Central memory CD4-positive, alpha-beta T cell (primary cell): ENCODE results near the gene HTN3.
"Not testable (repeated sequence)": the region's sequence is repeated elsewhere in the genome, so short reads cannot be mapped to it uniquely, and the experiment has no call there.

Experiments used
- DNase-seq: peaks from one replicate; pipeline ENCODE4 v3.0.0; 2022
- total RNA-seq, 3 experiments: gene quantifications; one replicate each; lab custom pipeline; 2026; lab: John Stamatoyannopoulos, UW

The HTN3 gene
- total RNA-seq: 0 reads per million in 3 experiments

DNA sequence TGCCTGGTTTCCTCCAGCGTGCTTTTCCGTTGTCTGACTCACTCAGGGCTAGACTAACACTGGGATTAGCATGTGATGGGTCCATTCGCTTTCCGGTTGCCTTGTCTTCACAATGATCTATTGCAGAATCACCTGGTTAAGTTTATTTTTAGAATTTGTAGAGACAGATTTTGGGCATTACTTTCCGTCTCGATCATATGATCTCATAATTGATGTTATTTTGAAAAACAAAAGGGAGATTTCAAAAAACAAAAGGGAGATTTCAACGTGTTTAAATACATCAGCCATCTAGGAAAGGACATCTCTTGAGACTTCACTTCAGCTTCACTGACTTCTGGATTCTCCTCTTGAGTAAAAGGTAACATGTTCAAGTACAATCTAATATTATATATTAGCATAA is at the start of gene HTN3:
HTN3 (plus strand) TSS at position 301 of the 400 bp plus-strand sequence. CDS start 2,282 bp downstream, outside the sequence.
- DNase-seq: not testable (repeated sequence)

DNA sequence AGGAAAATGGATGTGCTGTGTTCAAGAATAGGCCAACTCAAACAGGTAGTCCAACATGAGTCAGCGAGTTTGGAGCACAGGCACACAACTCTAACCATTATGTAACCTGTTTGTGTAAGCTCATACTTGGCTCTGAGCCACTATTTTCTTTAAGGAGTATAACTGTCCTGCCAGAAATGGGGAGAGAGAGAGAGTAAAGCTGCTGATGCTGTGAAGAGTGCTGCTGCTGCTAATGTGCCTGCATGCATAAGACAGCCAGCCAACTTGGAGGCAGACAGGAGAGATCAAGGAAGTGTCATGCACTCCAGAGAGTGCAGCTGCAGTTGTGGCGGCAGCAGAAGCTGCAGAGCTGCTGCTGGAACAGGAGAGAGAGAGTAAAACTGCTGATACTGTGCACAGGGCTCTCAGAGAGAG is 44.2 kb upstream of the HTN3 start:
- DNase-seq: no peak

DNA sequence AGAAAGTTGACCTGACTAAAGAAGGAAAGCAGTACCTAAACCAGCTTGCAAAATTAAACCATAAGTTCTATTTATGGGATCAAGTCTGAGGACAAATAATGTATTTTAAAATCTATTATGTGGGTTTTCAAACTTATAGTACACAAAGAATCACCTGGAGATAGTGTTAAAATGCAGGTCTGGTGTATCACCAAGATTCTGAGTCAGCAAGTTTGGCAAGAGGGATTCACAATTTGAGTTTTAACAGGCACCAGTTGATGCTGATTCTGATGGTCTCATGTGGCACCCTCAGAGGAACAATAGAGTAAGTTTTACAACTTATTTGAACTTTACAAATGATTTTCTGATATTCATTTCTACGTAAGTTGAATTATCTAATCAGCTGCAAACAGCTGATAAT is 41.6 kb upstream of the HTN3 start:
- DNase-seq: no peak

DNA sequence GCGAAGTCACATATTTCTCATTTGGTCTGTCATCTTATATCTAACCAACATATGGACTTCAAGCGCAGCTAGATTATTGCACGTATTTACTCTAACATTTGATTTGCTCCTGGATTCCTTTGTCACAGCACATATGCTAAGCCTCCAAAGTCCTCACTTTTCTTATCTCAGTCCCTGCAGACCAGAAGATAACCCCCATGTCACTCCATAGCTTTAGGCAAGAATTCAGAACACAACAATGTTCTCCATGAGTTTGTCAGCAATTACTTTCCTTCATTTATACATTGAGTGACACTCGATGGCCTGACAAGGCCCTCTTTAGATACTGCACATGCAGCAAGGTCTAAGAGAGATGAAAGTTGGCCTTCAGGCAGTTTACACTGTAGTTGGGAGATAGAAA is 37.2 kb upstream of the HTN3 start:
- no peak for DNase-seq

DNA sequence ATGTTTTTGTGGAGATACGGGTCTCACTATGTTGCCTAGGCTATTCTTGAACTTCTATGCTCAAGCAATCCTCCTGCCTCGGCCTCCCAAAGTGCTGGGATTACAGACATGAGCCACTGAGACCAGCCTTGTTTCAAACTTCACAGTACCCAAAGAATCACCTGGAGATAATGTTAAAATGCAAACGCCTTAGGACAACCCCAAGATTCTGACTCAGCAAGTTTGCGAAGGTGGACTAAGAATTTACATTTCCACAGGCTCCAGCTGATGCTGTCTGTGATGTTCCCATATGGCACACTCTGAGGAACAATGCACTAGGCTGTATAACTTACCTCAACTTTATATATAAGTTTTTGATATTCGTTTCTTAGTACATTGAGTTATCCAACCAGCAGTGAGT is 33.5 kb upstream of the HTN3 start:
- no peak for DNase-seq

DNA sequence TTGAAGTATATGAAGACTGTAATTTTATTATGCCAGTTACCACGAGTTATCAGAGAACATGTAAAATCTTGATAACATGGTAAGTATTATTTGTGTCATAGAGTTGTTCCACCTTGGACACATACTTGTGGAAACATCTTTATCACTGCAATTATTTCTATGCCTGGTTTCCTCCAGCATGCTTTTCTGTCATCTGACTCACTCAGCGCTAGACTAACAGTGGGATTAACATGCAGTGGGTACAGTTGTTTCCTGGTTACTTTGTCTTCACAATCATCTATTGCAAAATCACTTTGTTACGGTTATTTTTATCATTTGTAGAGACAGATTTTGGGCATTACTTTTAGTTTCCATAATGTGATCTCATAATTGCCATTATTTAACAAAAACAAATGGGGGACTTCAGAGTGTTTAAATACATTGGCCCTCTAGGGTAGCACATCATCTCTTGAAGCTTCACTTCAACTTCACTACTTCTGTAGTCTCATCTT is 32.7 kb upstream of the HTN3 start, which contains the start of gene STATH:
STATH (plus strand) TSS at position 441 of the 491 bp plus-strand sequence. CDS start 2,472 bp downstream, outside the sequence.
- no peak for DNase-seq

DNA sequence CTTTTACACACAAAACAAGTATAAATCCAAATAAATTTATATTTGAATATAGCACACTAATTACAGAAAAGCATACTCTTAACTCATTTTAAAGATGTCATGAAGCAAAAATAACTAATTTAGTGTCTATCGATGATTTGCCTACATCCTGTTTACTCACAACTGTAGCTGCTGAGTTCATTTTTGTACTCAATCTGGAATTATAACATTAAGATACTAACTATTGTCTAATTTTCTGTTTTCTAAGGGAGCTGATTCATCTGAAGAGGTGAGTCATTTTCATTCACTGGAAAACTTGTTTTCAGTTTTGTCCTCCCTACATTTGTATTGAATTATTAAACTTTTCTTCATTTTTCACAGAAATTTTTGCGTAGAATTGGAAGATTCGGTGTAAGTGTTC is 28.8 kb upstream of the HTN3 start:
- no peak for DNase-seq

DNA sequence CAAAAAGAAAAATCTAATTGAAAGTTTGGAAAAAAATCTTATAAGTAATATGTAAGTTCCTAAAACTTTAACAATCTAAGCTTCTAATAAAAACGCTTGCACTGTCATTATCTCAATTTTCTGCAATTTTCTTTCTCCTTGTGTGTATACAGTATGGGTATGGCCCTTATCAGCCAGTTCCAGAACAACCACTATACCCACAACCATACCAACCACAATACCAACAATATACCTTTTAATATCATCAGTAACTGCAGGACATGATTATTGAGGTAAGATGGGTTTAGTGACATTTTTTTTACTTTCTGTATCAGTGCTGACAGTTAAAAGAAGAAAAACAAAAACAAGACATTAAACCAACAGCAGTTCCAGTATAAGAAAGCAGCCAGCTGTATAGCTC is 27.5 kb upstream of the HTN3 start:
- no peak for DNase-seq

DNA sequence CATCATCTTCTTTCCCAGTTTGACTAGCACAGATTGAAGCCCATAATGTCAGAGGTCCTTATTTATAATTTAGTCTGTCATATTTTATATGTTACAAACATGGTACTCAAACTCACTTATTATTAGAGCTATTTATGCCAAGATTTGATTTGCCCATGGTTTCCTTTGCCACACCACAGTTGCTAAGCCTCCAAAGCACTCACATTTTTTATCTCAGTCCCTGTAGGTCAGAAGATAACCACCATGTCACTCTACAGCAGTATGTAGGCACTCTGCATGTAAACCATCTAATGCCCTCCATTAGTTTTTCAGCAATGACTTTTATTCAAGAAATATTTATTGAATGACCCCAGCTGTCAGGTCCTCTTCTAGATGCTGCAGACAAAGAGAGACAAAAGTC is 25.8 kb upstream of the HTN3 start:
- no peak for DNase-seq

DNA sequence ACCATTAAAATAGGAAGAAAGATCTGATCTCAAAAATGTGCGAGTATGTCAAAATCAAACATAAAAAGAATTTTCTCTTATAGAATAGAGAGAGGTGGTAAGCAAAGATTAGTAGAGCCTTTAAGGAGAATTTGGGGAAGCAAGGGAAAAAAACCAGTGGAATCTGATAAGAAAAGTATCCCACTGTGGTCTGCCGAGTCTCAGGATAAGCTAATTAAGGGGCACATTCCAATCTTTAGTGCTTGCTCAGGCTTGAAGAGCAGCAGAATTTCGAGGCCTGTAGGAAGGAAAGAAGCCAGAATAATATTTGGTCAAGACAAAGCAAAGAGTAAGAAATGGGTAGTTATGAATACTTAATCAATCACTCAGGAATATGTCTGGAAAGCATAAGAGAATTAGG is 19.5 kb upstream of the HTN3 start:
- no peak for DNase-seq

DNA sequence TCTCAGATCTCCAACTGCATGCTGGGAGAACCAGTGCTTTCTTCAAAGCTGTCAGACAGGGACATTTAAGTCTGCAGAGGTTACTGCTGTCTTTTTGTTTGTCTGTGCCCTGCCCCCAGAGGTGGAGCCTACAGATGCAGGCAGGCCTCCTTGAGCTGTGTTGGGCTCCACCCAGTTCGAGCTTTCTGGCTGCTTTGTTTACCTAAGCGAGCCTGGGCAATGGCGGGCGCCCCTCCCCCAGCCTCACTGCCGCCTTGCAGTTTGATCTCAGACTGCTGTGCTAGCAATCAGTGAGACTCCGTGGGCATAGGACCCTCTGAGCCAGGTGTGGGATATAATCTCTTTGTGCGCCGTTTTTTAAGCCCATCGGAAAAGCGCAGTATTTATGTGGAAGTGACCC is 9.3 kb upstream of the HTN3 start:
- not testable (repeated sequence) for DNase-seq

DNA sequence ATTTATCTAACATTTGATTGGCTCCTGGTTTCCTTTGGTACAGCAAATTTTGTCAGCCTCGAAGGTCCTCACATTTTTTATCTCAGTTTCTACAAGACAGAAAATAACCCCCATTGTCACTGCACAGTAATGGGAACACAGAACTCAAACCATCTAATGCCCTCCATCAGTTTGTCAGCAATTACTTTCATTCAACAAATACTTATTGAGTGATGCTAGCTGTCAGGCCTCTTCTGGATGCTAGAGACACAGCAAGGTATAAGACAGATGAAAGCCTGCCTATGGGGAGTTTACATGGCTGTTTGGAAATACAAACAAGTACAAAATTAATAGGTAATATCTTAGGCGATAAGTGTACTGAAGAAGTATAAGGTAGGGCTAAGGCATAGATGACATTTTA is 5.0 kb upstream of the HTN3 start:
- no peak for DNase-seq

DNA sequence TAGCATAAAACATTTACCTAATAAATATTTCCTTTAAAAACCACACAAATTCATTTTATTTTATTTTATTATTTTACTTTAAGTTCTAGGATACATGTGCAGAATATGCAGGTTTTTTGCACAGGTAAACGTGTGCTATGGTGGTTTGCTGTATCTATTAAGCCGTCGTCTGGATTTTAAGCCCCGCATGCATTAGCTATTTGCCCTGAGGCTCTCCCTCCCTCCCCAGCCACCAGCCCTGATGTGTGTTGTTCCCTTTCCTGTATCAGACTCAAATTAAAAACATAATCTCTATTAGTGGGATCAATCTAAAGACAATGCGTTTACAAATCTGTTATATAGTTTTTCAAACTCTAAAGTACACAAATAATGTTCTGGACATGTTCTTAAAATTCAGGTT is 1.2 kb upstream of the HTN3 start:
- no peak for DNase-seq

DNA sequence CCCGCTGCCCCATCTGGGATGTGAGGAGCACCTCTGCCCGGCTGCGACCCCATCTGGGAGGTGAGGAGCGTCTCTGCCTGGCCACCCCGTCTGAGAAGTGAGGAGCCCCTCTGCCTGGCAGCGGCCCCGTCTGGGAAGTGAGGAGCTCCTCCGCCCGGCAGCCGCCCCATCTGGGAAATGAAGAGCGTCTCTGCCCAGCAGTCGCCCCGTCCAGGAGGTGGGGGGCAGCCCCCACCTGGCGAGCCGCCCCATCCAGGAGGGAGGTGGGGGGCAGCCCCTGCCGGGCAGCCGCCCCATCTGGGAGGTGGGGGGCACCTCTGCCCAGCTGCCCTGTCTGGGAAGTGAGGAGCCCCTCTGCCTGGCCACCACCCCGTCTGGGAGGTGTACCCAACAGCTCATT is 9.3 kb downstream of the HTN3 start:
- not testable (repeated sequence) for DNase-seq

DNA sequence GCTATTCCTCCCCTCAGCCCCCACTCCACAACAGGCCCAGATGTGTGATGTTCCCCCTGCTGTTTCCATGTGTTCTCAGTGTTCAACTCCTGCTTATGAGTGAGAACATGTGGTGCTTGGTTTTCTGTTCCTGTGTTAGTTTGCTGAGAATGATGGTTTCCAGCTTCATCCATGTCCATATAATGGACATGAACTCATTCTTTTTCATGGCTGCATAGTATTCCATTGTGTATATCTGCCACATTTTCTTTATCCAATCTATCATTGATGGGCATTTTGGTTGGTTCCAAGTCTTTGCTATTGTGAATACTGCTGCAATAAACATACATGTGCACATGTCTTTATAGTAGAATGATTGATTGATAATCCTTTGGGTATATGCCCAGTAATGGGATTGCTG is 11.7 kb downstream of the HTN3 start:
- DNase-seq: not testable (repeated sequence)

DNA sequence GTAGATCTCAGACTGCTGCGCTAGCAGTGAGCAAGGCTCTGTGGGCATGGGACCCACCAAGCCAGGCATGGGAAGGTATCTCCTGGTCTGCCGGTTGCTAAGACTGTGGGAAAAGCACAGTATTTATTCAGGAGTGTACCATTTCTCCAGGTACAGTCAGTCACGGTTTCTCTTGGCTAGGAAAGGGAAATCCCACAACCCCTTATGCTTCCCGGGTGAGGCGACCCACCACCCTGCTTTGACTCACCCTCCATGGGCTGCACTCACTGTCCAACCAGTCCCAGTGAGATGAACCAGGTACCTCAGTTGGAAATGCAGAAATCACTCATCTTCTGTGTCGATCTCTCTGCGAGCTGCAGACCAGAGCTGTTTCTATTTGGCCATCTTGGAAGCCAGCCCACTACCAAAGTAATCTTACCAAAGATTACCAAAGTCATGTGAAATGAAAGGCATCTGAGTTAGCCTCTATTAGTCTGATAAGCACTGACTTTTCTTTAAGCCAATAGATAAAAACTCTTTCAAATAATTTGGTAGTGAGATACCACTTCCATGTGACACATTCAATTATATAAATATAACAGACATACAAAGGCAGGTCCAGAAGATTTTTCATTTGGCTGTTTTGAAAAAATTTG is 13.5 kb downstream of the HTN3 start:
- DNase-seq: no peak

DNA sequence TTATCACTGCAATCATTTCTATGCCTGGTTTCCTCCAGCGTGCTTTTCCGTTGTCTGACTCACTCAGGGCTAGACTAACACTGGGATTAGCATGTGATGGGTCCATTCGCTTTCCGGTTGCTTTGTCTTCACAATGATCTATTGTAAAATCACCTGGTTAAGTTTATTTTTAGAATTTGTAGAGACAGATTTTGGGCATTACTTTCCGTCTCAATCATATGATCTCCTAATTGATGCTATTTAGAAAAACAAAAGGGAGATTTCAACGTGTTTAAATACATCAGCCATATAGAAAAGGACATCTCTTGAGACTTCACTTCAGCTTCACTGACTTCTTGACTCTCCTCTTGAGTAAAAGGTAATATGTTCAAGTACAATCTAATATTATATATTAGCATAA is 21.9 kb downstream of the HTN3 start, which contains the start of gene HTN1:
HTN1 (plus strand) TSS at position 301 of the 400 bp plus-strand sequence. CDS start 2,639 bp downstream, outside the sequence.
- not testable (repeated sequence) for DNase-seq

DNA sequence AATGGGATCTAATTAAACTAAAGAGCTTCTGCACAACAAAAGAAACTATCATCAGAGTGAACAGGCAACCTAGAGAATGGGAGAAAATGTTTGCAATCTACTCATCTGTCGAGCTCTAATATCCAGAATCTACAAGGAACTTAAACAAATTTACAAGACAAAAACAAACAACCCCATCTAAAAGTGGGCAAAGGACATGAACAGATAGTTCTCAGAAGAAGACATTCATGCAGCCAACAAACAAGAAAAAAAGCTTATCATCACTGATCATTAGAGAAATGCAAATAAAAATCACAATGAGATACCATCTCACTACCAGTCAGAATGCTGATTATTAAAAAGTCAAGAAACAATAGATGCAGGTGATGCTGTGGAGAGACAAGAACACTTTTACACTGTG is 28.3 kb downstream of the HTN3 start:
- DNase-seq: not testable (repeated sequence)

DNA sequence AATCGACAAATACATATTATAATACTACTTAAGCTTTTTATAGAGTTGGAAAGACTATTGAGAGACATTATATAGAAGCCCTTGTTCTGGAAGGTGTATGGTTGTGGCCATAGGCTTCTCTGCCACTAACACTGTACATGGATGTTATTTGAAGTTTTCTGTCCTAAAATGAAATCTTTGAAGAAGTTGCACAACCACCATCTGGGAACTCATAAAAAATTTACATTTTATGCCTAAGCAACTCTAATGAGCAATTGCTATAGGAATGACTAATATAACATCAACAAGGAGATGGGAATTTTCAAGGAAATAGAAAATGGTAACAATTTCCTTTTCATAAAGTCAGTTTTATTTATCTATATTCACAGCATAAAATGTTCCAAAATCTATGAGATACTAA is 29.4 kb downstream of the HTN3 start:
- no peak for DNase-seq

DNA sequence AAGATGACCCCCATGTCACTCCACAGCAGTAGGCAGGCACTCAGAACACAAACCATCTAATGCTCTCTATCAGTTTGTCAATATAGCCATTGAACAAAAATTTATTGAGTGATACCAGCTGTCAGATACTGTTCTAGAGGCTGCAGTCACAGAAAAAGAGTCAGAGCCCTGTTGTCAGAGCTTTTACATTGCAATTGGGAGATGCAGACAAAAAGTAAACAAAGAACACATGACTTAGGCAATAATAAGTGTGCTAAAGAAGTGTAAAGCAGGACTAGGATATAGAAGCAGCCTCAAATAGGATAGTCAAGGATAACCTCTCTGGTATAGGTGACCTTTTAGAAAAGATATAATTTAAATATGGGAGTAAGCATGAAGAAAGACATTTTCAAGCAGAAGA is 30.9 kb downstream of the HTN3 start:
- DNase-seq: no peak

DNA sequence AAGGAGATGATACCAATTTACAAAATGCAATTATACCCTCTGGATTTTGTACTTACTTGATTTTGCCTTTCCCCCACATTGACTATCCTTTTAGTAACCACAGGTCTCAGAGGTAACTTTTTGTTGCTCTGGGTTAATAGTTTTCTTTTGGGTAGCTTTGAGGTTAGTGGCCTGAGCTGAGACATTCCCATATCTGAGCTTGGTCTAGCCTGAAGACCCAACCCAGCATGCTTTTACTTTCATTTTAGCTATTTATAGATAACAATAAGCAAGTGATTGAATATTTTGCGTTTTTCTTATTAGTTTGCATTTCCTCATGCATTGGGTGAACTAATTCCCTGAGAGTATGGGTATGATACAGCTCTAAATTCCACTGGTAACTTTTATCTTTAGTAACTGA is 33.7 kb downstream of the HTN3 start:
- DNase-seq: no peak

DNA sequence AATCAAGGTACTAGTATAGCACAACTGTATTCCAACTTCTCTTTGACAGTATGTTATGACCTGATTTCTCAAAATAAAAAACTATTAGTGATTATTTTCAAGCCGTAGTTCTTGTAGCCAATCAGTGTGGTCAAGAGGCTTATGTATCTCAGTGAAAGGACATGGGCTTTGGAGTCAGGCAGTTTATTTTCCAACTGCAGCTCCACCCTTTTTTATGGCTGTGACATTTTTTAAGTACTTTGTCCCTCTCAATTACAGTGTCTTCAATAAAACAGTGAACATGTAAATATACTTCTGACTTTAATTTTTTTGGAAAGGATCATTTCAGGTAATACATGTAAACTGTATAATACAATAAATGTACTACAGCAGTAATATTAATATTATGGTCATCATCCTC is 51.9 kb downstream of the HTN3 start:
- no peak for DNase-seq
